GM18868 (cell line): ENCODE results near the gene MAST1.
"Not testable (repeated sequence)": the region's sequence is repeated elsewhere in the genome, so short reads cannot be mapped to it uniquely, and the experiment has no call there.

ENCODE experiments used
- ATAC-seq: cut with Tn5 transposase; IDR thresholded peaks from one replicate; pipeline ENCODE4 v1.9.1; 2021; ENCODE audit warnings: mild to moderate bottlenecking, moderate library complexity; ENCODE audit not compliant: unreplicated experiment

MAST1 gene

DNA sequence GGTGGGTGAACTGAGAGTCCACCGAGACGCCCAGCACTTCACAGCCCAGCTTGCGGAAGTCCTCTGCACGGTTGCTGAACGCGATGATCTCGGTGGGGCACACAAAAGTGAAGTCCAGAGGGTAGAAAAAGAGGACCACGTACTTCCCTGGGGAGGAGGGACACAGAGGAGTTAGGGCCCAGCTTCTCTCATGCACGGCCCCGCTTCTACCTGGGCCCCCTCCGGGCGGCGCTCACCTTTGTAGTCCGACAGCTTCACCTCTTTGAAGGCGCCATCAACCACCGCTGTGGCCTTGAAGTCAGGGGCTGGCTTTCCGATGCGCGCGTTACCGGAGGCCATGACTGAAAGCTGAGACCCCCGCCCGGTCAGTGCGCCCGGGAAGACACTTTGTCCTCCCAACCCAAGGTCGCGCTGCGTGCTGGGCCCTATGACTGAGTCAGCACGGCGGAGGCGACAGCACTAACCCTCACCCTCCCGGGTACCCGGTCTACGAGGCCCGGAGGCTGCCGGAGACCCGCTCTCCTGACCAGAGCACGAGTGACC, 37.3 kb upstream of the MAST1 start:
- ATAC-seq = no peak

DNA sequence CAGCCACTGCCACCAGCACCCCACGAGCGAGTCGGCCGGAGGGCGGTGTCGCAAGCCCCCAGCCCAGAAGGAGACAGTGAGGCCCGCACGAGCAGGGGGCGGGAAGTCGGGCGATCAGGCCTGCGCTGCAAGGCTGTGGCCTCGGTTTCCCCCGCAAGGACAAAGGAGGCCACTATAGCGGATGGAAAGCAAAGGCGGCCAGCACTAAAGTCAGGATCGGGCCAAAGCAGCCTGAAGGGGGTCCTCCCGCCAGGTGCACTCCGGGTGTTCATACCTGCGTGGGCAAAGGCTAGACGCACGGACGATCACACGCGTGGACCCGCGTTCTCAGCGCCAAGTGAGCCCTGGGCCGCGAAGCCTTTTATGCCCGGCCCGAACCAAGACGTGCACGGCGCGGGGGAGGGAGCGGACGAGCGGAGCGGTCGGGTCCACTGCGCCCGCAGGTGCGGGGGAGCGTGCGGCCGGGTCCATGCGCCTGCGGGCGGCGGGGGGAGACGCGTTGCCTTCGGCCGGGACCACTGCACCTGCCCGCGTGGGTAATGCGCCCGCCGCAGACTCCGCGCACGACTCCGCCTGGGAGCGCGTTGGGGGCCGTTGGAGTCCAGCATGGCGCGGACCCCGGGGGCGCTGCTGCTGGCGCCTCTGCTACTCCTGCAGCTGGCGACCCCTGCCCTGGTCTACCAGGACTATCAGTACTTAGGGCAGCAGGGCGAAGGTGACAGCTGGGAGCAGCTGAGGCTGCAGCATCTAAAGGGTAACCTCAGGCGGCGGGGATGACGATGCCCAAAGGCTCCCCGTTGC, 36.6 kb upstream of the MAST1 start, which contains the start of the genes PRDX2 and THSD8:
Gene PRDX2, minus strand, starts transcription at position 335 of the 801 bp plus-strand sequence. CDS start 539 bp downstream, outside the sequence.
Gene THSD8, plus strand, starts transcription at position 604 of the 801 bp plus-strand sequence. Its CDS starts 3 bp downstream, at position 607.
- ATAC-seq = no peak

DNA sequence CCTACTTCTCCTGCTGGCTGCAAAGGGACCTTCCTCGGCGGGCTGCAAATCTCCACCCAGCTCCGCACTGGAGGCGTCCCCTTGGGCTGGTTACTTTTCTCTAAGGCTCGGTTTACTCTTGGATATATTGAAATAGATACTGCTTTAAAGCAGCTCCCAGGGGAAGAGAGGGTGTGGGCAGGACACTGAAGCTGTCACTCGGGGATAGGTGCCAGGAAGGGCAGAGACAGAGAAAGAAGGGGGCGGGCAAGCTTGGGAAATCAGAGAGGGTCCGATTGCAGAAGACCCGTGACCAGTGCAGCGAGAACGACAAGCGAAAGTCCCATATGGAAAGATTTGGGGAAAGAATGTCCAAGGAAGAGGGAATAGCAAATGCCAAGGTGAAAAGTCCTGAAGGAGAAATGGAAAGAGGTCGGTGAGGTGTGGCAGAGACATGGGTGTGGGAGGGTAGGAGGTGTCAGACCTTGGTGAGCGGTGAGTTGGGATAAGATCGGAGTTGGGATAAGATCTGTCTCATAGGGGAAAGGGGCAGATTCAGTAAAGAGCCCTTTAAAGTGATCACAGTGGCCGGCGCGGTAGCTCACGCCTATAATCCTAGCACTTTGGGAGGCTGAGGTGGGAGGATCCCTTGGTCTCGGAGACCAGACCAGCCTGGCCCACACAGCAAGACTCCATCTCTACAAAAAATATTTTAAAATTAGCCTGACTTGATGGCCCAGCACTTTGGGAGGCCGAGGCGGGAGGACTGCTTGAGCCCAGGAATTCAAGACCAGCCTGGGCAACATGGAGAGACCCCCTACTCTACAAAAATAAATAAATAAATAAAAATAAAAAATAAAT, 35.8 kb upstream of the MAST1 start:
- ATAC-seq = no peak

DNA sequence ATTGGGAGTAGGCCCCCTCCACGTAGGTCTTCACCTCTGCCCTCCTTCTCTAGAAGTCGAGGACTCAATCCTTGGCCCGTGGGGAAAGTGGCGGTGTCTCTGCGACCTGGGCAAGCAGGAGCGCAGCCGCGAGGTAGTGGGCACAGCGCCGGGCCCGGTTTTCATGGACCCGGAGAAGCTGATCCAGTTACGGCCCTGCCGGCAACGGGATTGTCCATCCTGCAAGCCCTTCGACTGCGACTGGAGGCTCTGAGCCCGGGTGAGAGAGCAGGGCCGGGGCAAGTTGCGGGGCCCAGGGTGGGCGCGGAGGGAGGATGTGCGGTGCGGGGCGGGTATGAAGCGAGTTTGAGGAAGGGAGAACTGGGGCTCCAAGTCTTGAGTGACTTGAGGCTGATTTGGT, 34.3 kb upstream of the MAST1 start:
- ATAC-seq = no peak

- ATAC-seq = peak; percentile 70
Measured at GRCh38 chr19:12806242-12807081, 31.9 kb upstream of the MAST1 start, which contains the start of gene RNASEH2A. RNASEH2A (plus strand) TSS chr19:12806584; CDS start chr19:12806674, 90 bp downstream.

DNA sequence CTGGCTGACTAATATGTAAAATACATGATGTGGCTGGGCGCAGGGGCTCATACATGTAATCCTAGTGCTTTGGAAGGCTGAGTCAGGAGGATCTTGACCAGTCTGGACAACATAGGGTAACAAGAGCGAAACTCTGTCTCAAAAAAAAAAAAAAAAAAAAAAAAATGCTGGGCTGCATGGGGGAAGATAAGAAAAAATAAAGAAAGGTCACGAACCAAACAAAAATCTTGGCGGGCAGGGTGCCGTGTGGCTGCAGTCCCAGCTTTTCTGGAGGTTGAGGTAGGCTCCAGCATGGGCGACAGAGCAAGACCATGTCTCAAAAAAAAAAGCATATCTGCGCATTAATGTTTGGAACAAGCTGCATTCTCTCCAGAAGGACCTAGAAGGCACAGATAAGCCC, 23.2 kb upstream of the MAST1 start:
- no peak for ATAC-seq

DNA sequence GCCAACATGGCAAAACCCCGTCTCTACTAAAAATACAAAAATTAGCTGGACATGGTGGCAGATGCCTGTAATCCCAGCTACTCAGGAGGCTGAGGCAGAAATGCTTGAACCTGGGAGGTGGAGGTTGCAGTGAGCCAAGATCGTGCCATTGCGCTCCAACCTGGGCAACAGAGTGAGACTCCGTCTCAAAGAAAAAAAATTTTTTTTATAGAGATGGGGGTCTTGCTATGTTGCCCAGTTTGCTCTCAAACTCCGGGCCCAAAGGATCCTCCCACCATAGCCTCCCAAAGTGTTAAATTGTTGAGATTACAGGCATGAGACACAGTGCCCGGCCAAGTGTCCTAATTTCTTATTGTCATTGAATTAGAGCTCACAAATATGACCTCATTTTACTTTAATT, 21.1 kb upstream of the MAST1 start:
- ATAC-seq = not testable (repeated sequence)

GRCh38 chr19:12817810-12818209, 20.5 kb upstream of the MAST1 start:
- ATAC-seq = not testable (repeated sequence)

DNA sequence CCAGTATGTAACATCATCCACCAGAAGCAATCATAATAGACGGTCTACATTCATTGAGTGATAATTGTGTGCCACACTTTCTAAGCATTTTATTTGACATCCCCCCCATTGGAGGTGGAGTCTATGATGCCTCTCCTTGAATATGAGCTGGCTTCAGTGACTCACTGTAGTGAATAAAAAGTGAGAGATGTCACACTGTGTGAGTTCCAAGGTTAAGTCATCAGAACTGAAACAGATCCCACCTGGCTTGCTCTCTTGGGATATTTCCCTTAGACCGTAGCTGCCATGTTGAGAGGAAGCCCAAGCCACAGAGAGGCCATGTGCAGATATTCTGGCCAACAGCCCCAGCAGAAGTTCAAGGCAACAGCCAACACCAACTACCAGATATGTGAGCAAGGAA, 16.6 kb upstream of the MAST1 start:
- no peak for ATAC-seq

DNA sequence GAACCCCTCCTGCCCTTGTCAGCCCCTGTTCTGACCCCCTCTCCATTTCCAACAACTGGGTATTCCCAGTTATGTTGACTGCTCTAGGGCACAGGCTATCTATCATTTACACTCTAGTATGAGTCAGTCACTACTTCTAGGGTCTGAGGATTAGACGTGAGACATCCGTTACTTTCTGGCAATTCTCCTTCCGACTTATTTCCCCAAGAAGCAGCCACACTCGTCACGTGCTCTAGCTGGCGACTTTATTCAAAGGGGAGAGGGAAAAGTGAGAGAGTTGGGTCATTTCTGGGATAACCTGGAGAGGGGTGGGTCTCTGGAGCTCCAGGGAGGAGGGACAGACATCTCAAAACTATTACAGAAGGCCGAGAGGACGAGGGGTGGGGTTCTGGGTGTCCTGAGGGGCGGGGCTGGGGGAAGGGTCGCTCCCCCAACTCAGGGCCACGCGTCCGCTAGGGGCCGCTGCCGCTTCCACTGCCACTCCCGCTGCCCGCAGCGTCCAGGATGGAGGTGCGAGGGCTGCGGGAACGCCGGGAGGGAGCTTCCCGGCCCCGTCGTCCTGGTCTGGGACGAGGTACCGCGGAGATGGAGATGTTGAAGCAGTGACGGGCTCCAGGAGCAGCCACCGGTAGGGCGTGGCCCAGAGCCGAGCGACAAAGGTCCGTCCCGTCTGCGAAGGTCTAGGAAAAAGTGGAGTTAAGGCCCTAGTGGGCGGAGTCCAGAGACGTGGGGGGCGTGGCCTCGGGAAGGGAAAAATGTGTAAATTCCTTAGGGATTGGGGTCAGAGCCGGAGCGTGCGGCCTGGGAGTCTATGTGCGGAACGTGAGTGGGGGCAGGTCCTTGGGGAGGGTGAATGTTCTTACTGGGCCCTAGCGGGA, 12.8 kb upstream of the MAST1 start:
- ATAC-seq = no peak

DNA sequence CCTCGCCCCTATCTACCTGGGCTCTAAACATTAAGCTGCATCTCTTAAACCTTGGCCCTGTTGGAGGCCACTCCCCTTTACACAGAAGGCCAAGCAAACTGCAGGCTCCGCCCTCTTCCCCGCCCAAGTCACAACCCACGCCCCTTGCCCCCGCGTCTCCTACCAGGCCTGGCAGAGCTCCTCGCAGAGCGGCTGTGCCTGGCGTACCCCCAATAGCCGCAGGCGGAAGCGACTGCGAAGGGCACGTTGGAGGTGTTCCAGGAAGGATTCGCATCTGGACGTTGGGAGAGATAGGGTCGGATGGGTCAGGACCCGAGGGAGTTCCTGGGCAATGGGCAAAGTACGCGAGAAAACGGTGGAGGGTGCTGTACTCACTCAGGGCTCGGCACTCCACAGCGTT, 9.8 kb upstream of the MAST1 start:
- ATAC-seq = no peak

DNA sequence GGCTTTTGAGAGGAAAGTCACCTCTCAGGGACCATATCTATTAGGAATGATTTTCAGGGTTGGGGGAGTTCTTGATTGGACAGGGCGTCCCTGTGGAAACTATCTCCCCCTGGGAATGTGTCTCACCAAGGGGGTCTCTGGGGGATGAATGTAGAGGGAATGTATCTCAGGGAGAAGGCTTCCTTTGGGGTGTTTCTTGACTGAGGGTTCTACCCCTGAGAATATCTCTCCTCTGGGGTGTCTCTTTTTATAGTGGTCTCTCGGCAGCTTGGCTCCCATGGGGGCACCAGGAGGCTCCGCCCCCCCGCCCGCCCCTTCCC, 4.9 kb upstream of the MAST1 start:
- ATAC-seq = no peak

- no peak for ATAC-seq
Measured at GRCh38 chr19:12833738-12834565, 4.4 kb upstream of the MAST1 start.

GRCh38 chr19:12834566-12834943, 3.8 kb upstream of the MAST1 start, which contains the start of gene RTBDN:
RTBDN (minus strand) TSS chr19:12834579; CDS start chr19:12829979, 4,600 bp downstream.
- ATAC-seq = no peak

GRCh38 chr19:12834976-12835757, 3.1 kb upstream of the MAST1 start:
- ATAC-seq = no peak

DNA sequence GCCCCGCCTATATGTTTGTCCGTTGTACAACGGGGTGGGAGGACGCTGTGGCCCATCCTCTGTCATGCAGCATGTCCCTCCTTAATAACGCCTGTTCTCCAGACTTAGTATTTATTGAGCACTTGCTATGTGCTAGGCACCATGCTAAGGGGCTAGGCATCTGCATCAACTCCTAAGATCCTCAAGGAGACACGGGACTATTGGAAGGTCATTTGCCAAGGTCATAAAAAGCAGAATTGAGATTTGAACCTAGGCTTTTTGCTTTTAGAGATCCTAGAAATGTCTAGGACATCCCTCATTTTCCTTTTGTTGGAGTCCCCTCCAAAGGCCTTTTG, 1.8 kb upstream of the MAST1 start:
- no peak for ATAC-seq

DNA sequence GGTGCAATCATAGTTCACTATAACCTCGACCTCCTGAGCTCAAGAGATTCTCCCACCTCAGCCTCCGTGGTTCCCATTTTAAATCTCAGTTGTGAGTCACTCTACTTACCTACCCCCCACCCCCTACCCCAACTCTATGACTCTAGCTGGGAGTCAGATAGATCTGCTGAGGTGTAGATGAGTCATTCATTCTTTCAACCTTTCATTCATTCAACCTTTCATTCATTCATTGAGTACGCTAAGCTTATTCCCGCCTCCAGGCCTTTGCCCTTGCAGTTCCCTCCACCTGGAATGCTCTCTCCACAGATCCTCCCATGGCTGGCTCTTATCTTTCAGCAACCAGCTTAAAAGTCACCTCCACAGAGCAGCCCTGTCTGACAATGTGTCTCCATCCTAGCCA, 1.1 kb upstream of the MAST1 start:
- ATAC-seq = no peak
